ENCODE measurements around the gene DBF4B.
A peak's percentile ranks its signal among the peaks of the same experiment; 100 is the strongest.

DBF4B gene

DNA sequence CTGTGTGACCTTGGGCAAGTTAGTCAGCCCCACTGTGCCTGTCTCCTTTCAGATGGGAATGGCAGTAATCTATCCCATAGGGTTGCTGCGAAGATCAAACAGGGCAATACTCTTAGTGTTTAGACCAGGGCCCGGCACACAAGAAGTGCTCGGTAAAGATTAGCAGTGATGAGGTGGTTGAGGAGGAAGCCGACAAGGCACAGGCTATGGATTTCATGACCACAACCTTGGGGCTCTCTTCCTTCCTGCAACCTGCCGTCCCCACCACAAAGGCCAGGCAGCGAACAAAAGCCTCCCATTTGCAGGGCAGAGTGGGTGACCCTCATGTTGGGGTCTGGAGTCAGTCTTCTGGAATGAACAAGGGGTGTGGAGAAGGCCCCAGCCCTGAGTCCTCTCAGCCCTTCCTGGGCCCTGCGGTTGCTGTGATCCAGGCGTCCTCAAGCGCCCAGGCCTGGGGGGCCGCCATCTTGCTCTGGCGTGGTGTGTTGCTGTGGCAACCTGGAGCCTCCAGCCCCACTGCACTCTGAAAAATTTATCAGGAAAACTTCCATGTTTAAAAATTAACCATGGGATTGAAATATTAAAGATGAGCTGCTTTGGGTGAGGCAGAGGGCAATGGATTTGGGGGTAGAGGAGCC is 60.2 kb downstream of the DBF4B start:
- Histone ChIP-seq H3K4me1 (ENCODE audit: control insufficient read depth in 2 of 2, insufficient read depth in 2 of 2, low read length in 2 of 2) (no peaks in the 10 kb centered on the region), H3K27me3 (ENCODE audit: control insufficient read depth in 2 of 2, insufficient read depth in 2 of 2, low read length in 2 of 2) (peaks cover 0 to 5% of the 10 kb centered on the region in 2 donors), H3K9ac (ENCODE audit: low read depth in 1 of 2, low read length in 2 of 2) (no peak overlapping the region), H3K4me3 (ENCODE audit: low read length in 2 of 2) (no peak overlapping the region), H3K27ac (ENCODE audit: low read depth in 2 of 2, low read length in 2 of 2) (no peak overlapping the region), H3K36me3 (ENCODE audit: control insufficient read depth in 2 of 2, insufficient read depth in 2 of 2, low read length in 2 of 2) (no peaks in the 10 kb centered on the region), H3K9me3 (ENCODE audit: control insufficient read depth in 2 of 2, low read length in 2 of 2) (no peaks in the 10 kb centered on the region)

- H3K27me3 ChIP-seq (ENCODE audit: control insufficient read depth in 2 of 2, insufficient read depth in 2 of 2, low read length in 2 of 2): peaks cover 0 to 5% of the 10 kb centered on the region in 2 donors
- no peak overlapping the region for H3K4me3 ChIP-seq (ENCODE audit: low read length in 2 of 2)
- no peak overlapping the region for H3K9ac ChIP-seq (ENCODE audit: low read depth in 1 of 2, low read length in 2 of 2)
- H3K36me3 ChIP-seq (ENCODE audit: control insufficient read depth in 2 of 2, insufficient read depth in 2 of 2, low read length in 2 of 2): no peaks in the 10 kb centered on the region
- H3K27ac ChIP-seq (ENCODE audit: low read depth in 2 of 2, low read length in 2 of 2): no peak overlapping the region
- H3K4me1 ChIP-seq (ENCODE audit: control insufficient read depth in 2 of 2, insufficient read depth in 2 of 2, low read length in 2 of 2): no peaks in the 10 kb centered on the region
- no peaks in the 10 kb centered on the region for H3K9me3 ChIP-seq (ENCODE audit: control insufficient read depth in 2 of 2, low read length in 2 of 2)
These were observed 60.8 kb downstream of the DBF4B start for GRCh38 chr17:44769230-44769629.

- H3K9ac ChIP-seq (ENCODE audit: low read depth in 1 of 2, low read length in 2 of 2): no peak overlapping the region
- H3K27me3 ChIP-seq (ENCODE audit: control insufficient read depth in 2 of 2, insufficient read depth in 2 of 2, low read length in 2 of 2): peaks cover 0 to 5% of the 10 kb centered on the region in 2 donors
- H3K27ac ChIP-seq (ENCODE audit: low read depth in 2 of 2, low read length in 2 of 2): no peak overlapping the region
- H3K36me3 ChIP-seq (ENCODE audit: control insufficient read depth in 2 of 2, insufficient read depth in 2 of 2, low read length in 2 of 2): no peaks in the 10 kb centered on the region
- no peaks in the 10 kb centered on the region for H3K9me3 ChIP-seq (ENCODE audit: control insufficient read depth in 2 of 2, low read length in 2 of 2)
- peaks cover 0 to 2% of the 10 kb centered on the region in 2 donors for H3K4me1 ChIP-seq (ENCODE audit: control insufficient read depth in 2 of 2, insufficient read depth in 2 of 2, low read length in 2 of 2)
- H3K4me3 ChIP-seq (ENCODE audit: low read length in 2 of 2): no peak overlapping the region
These were observed 61.2 kb downstream of the DBF4B start for GRCh38 chr17:44769647-44770084.

GRCh38 chr17:44770166-44770925 is 61.9 kb downstream of the DBF4B start:
- Histone ChIP-seq H3K4me3 (ENCODE audit: low read length in 2 of 2) (no peak overlapping the region), H3K27me3 (ENCODE audit: control insufficient read depth in 2 of 2, insufficient read depth in 2 of 2, low read length in 2 of 2) (peaks cover 0 to 5% of the 10 kb centered on the region in 2 donors), H3K4me1 (ENCODE audit: control insufficient read depth in 2 of 2, insufficient read depth in 2 of 2, low read length in 2 of 2) (peaks cover 6 to 8% of the 10 kb centered on the region in 2 donors), H3K9me3 (ENCODE audit: control insufficient read depth in 2 of 2, low read length in 2 of 2) (no peaks in the 10 kb centered on the region), H3K9ac (ENCODE audit: low read depth in 1 of 2, low read length in 2 of 2) (no peak overlapping the region), H3K36me3 (ENCODE audit: control insufficient read depth in 2 of 2, insufficient read depth in 2 of 2, low read length in 2 of 2) (no peaks in the 10 kb centered on the region), H3K27ac (ENCODE audit: low read depth in 2 of 2, low read length in 2 of 2) (no peak overlapping the region)

DNA sequence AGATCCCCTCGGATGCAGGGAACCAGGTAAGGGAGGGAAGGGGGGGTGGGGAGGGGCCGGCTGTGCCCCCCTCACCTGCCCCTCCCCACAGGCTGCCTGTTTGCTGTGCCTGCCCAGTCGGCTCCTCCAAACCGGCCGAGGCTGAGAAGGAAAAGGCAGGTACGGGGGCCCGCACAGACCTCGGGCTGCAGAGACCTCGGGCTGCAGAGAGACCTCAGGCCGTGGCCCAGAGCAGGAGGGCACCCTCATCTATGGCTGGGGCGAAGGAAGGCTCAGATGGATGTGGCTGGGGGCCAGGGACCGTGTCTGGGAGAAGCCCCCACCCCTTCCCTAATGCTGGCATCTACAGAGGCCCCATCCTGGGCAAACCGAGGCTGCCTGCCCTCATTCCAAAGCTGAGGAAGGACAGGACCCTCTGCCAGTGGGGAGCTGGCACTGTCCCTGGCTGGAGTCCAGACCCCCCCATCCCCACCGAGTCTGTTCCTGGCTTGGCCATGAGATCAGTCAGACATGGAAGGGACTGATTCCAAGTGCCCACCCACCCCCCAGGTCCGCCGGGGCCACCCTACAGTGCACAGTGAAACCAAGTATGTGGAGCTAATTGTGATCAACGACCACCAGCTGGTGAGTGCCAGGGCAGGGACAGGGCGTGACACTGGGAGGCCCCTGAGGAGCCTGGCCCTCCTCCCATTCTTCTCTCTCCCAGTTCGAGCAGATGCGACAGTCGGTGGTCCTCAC is 64.0 kb downstream of the DBF4B start:
- Histone ChIP-seq H3K4me1 (ENCODE audit: control insufficient read depth in 2 of 2, insufficient read depth in 2 of 2, low read length in 2 of 2) (peaks cover 13 to 16% of the 10 kb centered on the region in 2 donors), H3K4me3 (ENCODE audit: low read length in 2 of 2) (no peak overlapping the region), H3K36me3 (ENCODE audit: control insufficient read depth in 2 of 2, insufficient read depth in 2 of 2, low read length in 2 of 2) (no peaks in the 10 kb centered on the region), H3K9me3 (ENCODE audit: control insufficient read depth in 2 of 2, low read length in 2 of 2) (no peaks in the 10 kb centered on the region), H3K27ac (ENCODE audit: low read depth in 2 of 2, low read length in 2 of 2) (no peak overlapping the region), H3K27me3 (ENCODE audit: control insufficient read depth in 2 of 2, insufficient read depth in 2 of 2, low read length in 2 of 2) (peaks cover 0 to 4% of the 10 kb centered on the region in 2 donors), H3K9ac (ENCODE audit: low read depth in 1 of 2, low read length in 2 of 2) (no peak overlapping the region)

- no peaks in the 10 kb centered on the region for H3K9me3 ChIP-seq (ENCODE audit: control insufficient read depth in 2 of 2, low read length in 2 of 2)
- no peak overlapping the region for H3K4me3 ChIP-seq (ENCODE audit: low read length in 2 of 2)
- H3K9ac ChIP-seq (ENCODE audit: low read depth in 1 of 2, low read length in 2 of 2): no peak overlapping the region
- no peaks in the 10 kb centered on the region for H3K36me3 ChIP-seq (ENCODE audit: control insufficient read depth in 2 of 2, insufficient read depth in 2 of 2, low read length in 2 of 2)
- H3K27me3 ChIP-seq (ENCODE audit: control insufficient read depth in 2 of 2, insufficient read depth in 2 of 2, low read length in 2 of 2): peaks cover 0 to 4% of the 10 kb centered on the region in 2 donors
- H3K27ac ChIP-seq (ENCODE audit: low read depth in 2 of 2, low read length in 2 of 2): no peak overlapping the region
- peaks cover 13 to 16% of the 10 kb centered on the region in 2 donors for H3K4me1 ChIP-seq (ENCODE audit: control insufficient read depth in 2 of 2, insufficient read depth in 2 of 2, low read length in 2 of 2)
These were observed 64.7 kb downstream of the DBF4B start for GRCh38 chr17:44773140-44773539.

GRCh38 chr17:44774271-44775135 is 66.0 kb downstream of the DBF4B start:
- H3K36me3 ChIP-seq (ENCODE audit: control insufficient read depth in 2 of 2, insufficient read depth in 2 of 2, low read length in 2 of 2): no peaks in the 10 kb centered on the region
- H3K4me3 ChIP-seq (ENCODE audit: low read length in 2 of 2): peak overlapping the region; percentile 70 to 75
- peak overlapping the region in 1 of 2 donors; percentile 43 for H3K27ac ChIP-seq (ENCODE audit: low read depth in 2 of 2, low read length in 2 of 2)
- peak overlapping the region in 1 of 2 donors; percentile 56 for H3K9ac ChIP-seq (ENCODE audit: low read depth in 1 of 2, low read length in 2 of 2)
- H3K4me1 ChIP-seq (ENCODE audit: control insufficient read depth in 2 of 2, insufficient read depth in 2 of 2, low read length in 2 of 2): peaks cover 17% of the 10 kb centered on the region in 2 donors
- H3K9me3 ChIP-seq (ENCODE audit: control insufficient read depth in 2 of 2, low read length in 2 of 2): no peaks in the 10 kb centered on the region
- H3K27me3 ChIP-seq (ENCODE audit: control insufficient read depth in 2 of 2, insufficient read depth in 2 of 2, low read length in 2 of 2): peaks cover 0 to 9% of the 10 kb centered on the region in 2 donors

- Histone ChIP-seq H3K9me3 (ENCODE audit: control insufficient read depth in 2 of 2, low read length in 2 of 2) (no peaks in the 10 kb centered on the region), H3K4me1 (ENCODE audit: control insufficient read depth in 2 of 2, insufficient read depth in 2 of 2, low read length in 2 of 2) (peaks cover 17 to 19% of the 10 kb centered on the region in 2 donors), H3K36me3 (ENCODE audit: control insufficient read depth in 2 of 2, insufficient read depth in 2 of 2, low read length in 2 of 2) (no peaks in the 10 kb centered on the region), H3K27ac (ENCODE audit: low read depth in 2 of 2, low read length in 2 of 2) (peak overlapping the region in 1 of 2 donors; percentile 43), H3K4me3 (ENCODE audit: low read length in 2 of 2) (peak overlapping the region; percentile 70 to 75), H3K27me3 (ENCODE audit: control insufficient read depth in 2 of 2, insufficient read depth in 2 of 2, low read length in 2 of 2) (peaks cover 0 to 9% of the 10 kb centered on the region in 2 donors), H3K9ac (ENCODE audit: low read depth in 1 of 2, low read length in 2 of 2) (peak overlapping the region; percentile 13 to 56)
These were observed 66.8 kb downstream of the DBF4B start for GRCh38 chr17:44775136-44775837.
